PFSK-1 (cell line): ENCODE results near the gene BHLHE41.

Experiments used
- FOXP2 ChIP-seq: optimal IDR thresholded peaks from 2 replicates; pipeline ENCODE3; 2011; ENCODE audit warnings: borderline replicate concordance, control low read depth, inconsistent platforms; ENCODE audit not compliant: insufficient read depth; ENCODE audit errors: extremely low read length, extremely low read depth
- POLR2AphosphoS5 ChIP-seq: IDR thresholded peaks from 2 replicates; pipeline ENCODE4 v1.6.1; 2012; ENCODE audit warnings: low read depth, mild to moderate bottlenecking, control low read depth, low read length, moderate library complexity
- REST ChIP-seq, 2 experiments: IDR thresholded peaks; 2 replicates each; pipeline versions ENCODE4 v1.6.1 to v1.8.0; 2011 to 2012; ENCODE audit warnings: low read depth in 2 of 2, low read length in 2 of 2, control low read depth in 1 of 2, inconsistent platforms in 1 of 2, mild to moderate bottlenecking in 1 of 2, moderate library complexity in 1 of 2; ENCODE audit not compliant: insufficient read depth in 1 of 2
- SIN3A ChIP-seq: IDR thresholded peaks from 2 replicates; pipeline ENCODE4 v1.6.1; 2012; ENCODE audit warnings: mild to moderate bottlenecking, low read length, moderate library complexity, borderline replicate concordance; ENCODE audit not compliant: insufficient read depth
- TAF1 ChIP-seq: IDR thresholded peaks from 2 replicates; pipeline ENCODE4 v1.6.1; 2012; ENCODE audit warnings: low read length, control low read depth, borderline replicate concordance; ENCODE audit not compliant: insufficient read depth

The BHLHE41 gene

GRCh38 chr12:26106347-26106746 lies 18.5 kb downstream of the BHLHE41 start:
- TF ChIP-seq SIN3A: no peak
- no peak for TF ChIP-seq FOXP2
- TF ChIP-seq TAF1: no peak
- TF ChIP-seq POLR2AphosphoS5: no peak
- no peak for TF ChIP-seq REST (IDR thresholded peaks at IDR 0.05; ENCODE audit: insufficient read depth in 1 of 2, low read depth in 2 of 2, low read length in 2 of 2)

GRCh38 chr12:26102953-26103352 lies 21.9 kb downstream of the BHLHE41 start:
- TF ChIP-seq SIN3A (no peak), FOXP2 (no peak), REST (IDR thresholded peaks at IDR 0.05; ENCODE audit: insufficient read depth in 1 of 2, low read depth in 2 of 2, low read length in 2 of 2) (no peak), TAF1 (no peak), POLR2AphosphoS5 (no peak)

GRCh38 chr12:26101763-26102162 lies 23.1 kb downstream of the BHLHE41 start:
- no peak for TF ChIP-seq FOXP2

- TF ChIP-seq POLR2AphosphoS5: no peak
- no peak for TF ChIP-seq TAF1
- no peak for TF ChIP-seq FOXP2
- TF ChIP-seq SIN3A: no peak
- TF ChIP-seq REST (IDR thresholded peaks at IDR 0.05; ENCODE audit: insufficient read depth in 1 of 2, low read depth in 2 of 2, low read length in 2 of 2): no peak
These were observed 23.5 kb downstream of the BHLHE41 start for GRCh38 chr12:26101350-26101734.

GRCh38 chr12:26100666-26101349 lies 24.0 kb downstream of the BHLHE41 start:
- TF ChIP-seq POLR2AphosphoS5: no peak
- no peak for TF ChIP-seq FOXP2
- no peak for TF ChIP-seq TAF1
- TF ChIP-seq SIN3A: no peak
- TF ChIP-seq REST (IDR thresholded peaks at IDR 0.05; ENCODE audit: insufficient read depth in 1 of 2, low read depth in 2 of 2, low read length in 2 of 2): no peak
